DOHH2 (cell line): ENCODE data around the gene SCN8A.

Experiments
- CTCF ChIP-seq: fragments of 200-600 bp; sonication (generic); IDR thresholded peaks from one replicate; pipeline ENCODE4 v1.5.1; 2014; ENCODE audit warnings: antibody characterized with exemption, mild to moderate bottlenecking, low read depth, low read length; ENCODE audit not compliant: poor library complexity, severe bottlenecking
- EZH2phosphoT487 ChIP-seq: fragments of 200-600 bp; sonication (generic); IDR thresholded peaks from 2 replicates; pipeline ENCODE4 v1.6.1; 2017; ENCODE audit warnings: borderline replicate concordance, mild to moderate bottlenecking, antibody characterized with exemption, low read length, moderate library complexity, mixed read lengths

DNA sequence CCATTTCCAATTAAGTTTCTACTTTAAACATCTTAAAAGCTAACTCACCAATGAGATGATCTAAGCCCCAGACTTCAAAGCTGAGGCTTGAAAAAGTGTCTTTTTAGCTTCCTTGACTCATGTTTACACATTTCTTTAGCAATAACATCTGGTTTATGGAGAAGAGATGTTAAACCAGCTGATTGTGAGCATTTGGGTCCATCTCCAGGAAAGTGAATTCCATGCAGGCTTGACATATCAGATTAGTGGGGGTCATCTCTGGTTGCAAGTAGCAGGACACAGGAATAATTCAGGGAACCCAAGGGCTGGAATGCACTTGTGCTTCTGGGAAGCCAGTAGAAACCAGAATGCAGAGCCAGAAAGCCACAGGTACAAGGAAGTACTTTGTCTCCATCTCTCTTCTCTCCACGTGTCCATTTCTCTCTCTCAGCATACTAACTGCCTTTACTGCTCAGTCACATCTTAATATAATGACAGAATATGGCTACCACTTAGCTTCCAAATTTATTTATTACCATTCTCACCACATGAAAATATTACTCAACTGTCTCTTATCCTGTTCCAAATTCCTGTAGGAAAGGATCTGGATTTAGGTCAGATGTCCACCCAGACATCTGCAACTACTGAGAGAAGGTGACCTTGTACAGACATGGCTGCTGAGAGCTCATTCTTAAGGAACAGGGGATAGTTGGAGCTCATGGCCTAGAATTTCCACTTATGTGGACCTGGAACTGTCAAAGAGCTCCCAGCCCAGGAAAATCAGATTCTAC, 104.4 kb downstream of the SCN8A start:
- TF ChIP-seq CTCF, result no peak
- TF ChIP-seq EZH2phosphoT487, result no peak
